Stimulated activated CD8-positive, alpha-beta memory T cell treated with anti-CD3 and anti-CD28 coated beads, Interleukin-7, amount 100 ng/mL, for 48 hours (primary cell): ENCODE data around the gene EVX1.

Experiments used
- DNase-seq, 2 donors: peaks; one replicate each; pipeline ENCODE4 v3.0.0-alpha.2; 2020; ENCODE audit warnings: low read depth in 1 of 2; ENCODE audit errors: extremely low read depth in 1 of 2

The EVX1 gene

GRCh38 chr7:27242555-27243339 is at the start of gene EVX1:
Gene EVX1, plus strand, starts transcription at chr7:27242802. Its CDS starts 229 bp downstream, at chr7:27243031.
- DNase-seq = no peak

GRCh38 chr7:27193335-27194001 is 49.1 kb upstream of the EVX1 start:
- DNase-seq = no peak

- no peak for DNase-seq
These were observed 48.6 kb upstream of the EVX1 start for GRCh38 chr7:27194002-27194352.

- no peak for DNase-seq
These were observed 47.8 kb upstream of the EVX1 start for GRCh38 chr7:27194686-27195379.

GRCh38 chr7:27196287-27196767 is 46.3 kb upstream of the EVX1 start:
- DNase-seq = peak in 1 of 2 donors; percentile 70

GRCh38 chr7:27197137-27198042 is 45.2 kb upstream of the EVX1 start:
- no peak for DNase-seq

- no peak for DNase-seq
These were observed 44.3 kb upstream of the EVX1 start for GRCh38 chr7:27198138-27198841.

GRCh38 chr7:27198871-27199801 is 43.5 kb upstream of the EVX1 start:
- DNase-seq = no peak

GRCh38 chr7:27199849-27200760 is 42.5 kb upstream of the EVX1 start, which contains the start of gene HOXA13:
Gene HOXA13, minus strand, starts transcription at chr7:27200091. Its CDS starts 14 bp downstream, at chr7:27200077.
- no peak for DNase-seq

GRCh38 chr7:27200761-27201579 is 41.6 kb upstream of the EVX1 start:
- DNase-seq = no peak

GRCh38 chr7:27201580-27202017 is 41.0 kb upstream of the EVX1 start:
- DNase-seq = no peak

- no peak for DNase-seq
These were observed 40.4 kb upstream of the EVX1 start for GRCh38 chr7:27202018-27202861.

- DNase-seq = no peak
These were observed 39.8 kb upstream of the EVX1 start for GRCh38 chr7:27202862-27203134.

- no peak for DNase-seq
These were observed 39.1 kb upstream of the EVX1 start for GRCh38 chr7:27203365-27203953.

- no peak for DNase-seq
These were observed 38.5 kb upstream of the EVX1 start for GRCh38 chr7:27203964-27204594.
